ENCODE results near the gene TULP1.

Gene TULP1

DNA sequence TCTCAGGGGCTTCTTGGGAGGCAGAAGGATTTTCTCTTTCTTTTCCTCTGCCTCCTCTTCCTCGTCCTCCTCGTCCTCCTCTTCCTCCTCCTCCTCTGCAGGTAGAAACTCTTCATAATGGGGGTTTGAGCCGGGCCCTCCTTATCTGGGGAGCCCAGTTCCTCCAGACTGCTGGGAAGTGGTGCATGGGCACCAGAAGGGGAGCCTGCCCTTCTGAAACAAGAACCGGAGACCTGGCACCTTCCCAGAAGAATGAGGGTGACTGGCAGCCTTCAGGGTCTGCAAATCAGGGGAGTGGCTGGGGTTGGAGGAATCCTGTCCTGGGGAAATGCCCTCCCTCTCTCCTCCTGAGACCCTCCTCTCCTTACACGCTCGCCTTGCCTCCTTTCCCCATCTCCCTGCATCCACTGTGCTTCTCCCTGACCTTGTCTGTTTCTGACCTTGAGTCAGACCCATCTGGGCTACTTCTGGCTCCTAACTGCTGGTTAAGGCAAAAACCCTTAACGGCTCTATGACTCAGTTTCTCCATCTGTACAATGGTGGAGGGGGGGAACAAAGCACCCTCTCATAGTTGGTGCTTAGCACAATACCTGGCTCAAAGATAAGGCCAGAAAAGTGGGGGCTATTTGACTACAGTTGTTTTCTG, 1.7 kb downstream of the TULP1 start:
- TF ChIP-seq EP300 (IDR thresholded peaks at IDR 0.05; ENCODE audit: borderline replicate concordance), result no peak
- no peak for TF ChIP-seq TEAD4 (IDR thresholded peaks at IDR 0.05)
- no peak for TF ChIP-seq YY1 (IDR thresholded peaks at IDR 0.05; ENCODE audit: low read depth)
- no peak for TF ChIP-seq FOXM1 (IDR thresholded peaks at IDR 0.05; ENCODE audit: borderline replicate concordance, low read depth)
- no peak for TF ChIP-seq CREB1 (IDR thresholded peaks at IDR 0.05; ENCODE audit: low read depth)
- TF ChIP-seq ZBTB7A (IDR thresholded peaks at IDR 0.05; ENCODE audit: low read depth), result no peak
- TF ChIP-seq, protein P1, sequence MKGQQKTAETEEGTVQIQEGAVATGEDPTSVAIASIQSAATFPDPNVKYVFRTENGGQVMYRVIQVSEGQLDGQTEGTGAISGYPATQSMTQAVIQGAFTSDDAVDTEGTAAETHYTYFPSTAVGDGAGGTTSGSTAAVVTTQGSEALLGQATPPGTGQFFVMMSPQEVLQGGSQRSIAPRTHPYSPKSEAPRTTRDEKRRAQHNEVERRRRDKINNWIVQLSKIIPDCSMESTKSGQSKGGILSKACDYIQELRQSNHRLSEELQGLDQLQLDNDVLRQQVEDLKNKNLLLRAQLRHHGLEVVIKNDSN (IDR thresholded peaks at IDR 0.05), result no peak
- no peak for TF ChIP-seq TCF12 (IDR thresholded peaks at IDR 0.05; ENCODE audit: low read depth)
- TF ChIP-seq REST (IDR thresholded peaks at IDR 0.05; ENCODE audit: low read depth), result no peak
- no peak for TF ChIP-seq RAD21 (IDR thresholded peaks at IDR 0.05; ENCODE audit: low read depth)
- no peak for TF ChIP-seq EGR1 (IDR thresholded peaks at IDR 0.05)
- TF ChIP-seq TAF1 (IDR thresholded peaks at IDR 0.05; ENCODE audit: low read depth), result no peak
- TF ChIP-seq CEBPB (IDR thresholded peaks at IDR 0.05), result no peak
- TF ChIP-seq NFIC (IDR thresholded peaks at IDR 0.05), result no peak
- no peak for TF ChIP-seq MAX (IDR thresholded peaks at IDR 0.05)

GRCh38 chr6:35508542-35508941, 4.2 kb downstream of the TULP1 start:
- TF ChIP-seq NFIC (IDR thresholded peaks at IDR 0.05), result no peak
- no peak for TF ChIP-seq FOXM1 (IDR thresholded peaks at IDR 0.05; ENCODE audit: borderline replicate concordance, low read depth)
- TF ChIP-seq TAF1 (IDR thresholded peaks at IDR 0.05; ENCODE audit: low read depth), result no peak
- no peak for TF ChIP-seq REST (IDR thresholded peaks at IDR 0.05; ENCODE audit: low read depth)
- no peak for TF ChIP-seq CEBPB (IDR thresholded peaks at IDR 0.05)

DNA sequence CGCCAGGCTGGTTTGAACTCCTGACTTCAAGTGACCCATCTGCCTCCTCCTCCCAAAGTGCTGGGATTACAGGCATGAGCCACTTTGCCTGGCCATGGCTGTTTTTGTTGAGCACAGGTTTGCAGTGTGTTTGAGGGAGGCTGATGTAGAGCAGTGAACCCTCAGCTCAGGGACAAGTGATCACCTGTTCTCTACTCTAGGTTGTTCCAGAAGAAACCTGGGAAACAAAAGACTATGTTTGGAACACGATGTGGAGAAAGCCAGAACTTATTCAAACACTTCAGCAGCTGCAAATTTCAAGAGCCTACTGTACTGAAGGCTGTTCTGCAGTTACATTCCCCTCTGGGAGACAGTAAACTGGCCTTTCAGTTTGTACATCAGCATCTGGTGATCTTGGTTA, 4.7 kb downstream of the TULP1 start:
- TF ChIP-seq YY1 (IDR thresholded peaks at IDR 0.05; ENCODE audit: low read depth) (no peak), EGR1 (IDR thresholded peaks at IDR 0.05) (no peak), TAF1 (IDR thresholded peaks at IDR 0.05; ENCODE audit: low read depth) (no peak)

- no peak for TF ChIP-seq MAX (IDR thresholded peaks at IDR 0.05)
- no peak for TF ChIP-seq EGR1 (IDR thresholded peaks at IDR 0.05)
- no peak for TF ChIP-seq FOXM1 (IDR thresholded peaks at IDR 0.05; ENCODE audit: borderline replicate concordance, low read depth)
- no peak for TF ChIP-seq CREB1 (IDR thresholded peaks at IDR 0.05; ENCODE audit: low read depth)
- no peak for TF ChIP-seq ZBTB7A (IDR thresholded peaks at IDR 0.05; ENCODE audit: low read depth)
- TF ChIP-seq EP300 (IDR thresholded peaks at IDR 0.05; ENCODE audit: borderline replicate concordance), result no peak
- TF ChIP-seq TAF1 (IDR thresholded peaks at IDR 0.05; ENCODE audit: low read depth), result no peak
- no peak for TF ChIP-seq TCF12 (IDR thresholded peaks at IDR 0.05; ENCODE audit: low read depth)
- no peak for TF ChIP-seq NFIC (IDR thresholded peaks at IDR 0.05)
- no peak for TF ChIP-seq YY1 (IDR thresholded peaks at IDR 0.05; ENCODE audit: low read depth)
- TF ChIP-seq RAD21 (IDR thresholded peaks at IDR 0.05; ENCODE audit: low read depth), result no peak
Observed at GRCh38 chr6:35507221-35507620, 5.5 kb downstream of the TULP1 start.

- no peak for TF ChIP-seq NFIC (IDR thresholded peaks at IDR 0.05)
- TF ChIP-seq CREB1 (IDR thresholded peaks at IDR 0.05; ENCODE audit: low read depth), result no peak
- TF ChIP-seq, protein P1 (IDR thresholded peaks at IDR 0.05), result no peak
- TF ChIP-seq MAX (IDR thresholded peaks at IDR 0.05), result no peak
- no peak for TF ChIP-seq EGR1 (IDR thresholded peaks at IDR 0.05)
- no peak for TF ChIP-seq FOXM1 (IDR thresholded peaks at IDR 0.05; ENCODE audit: borderline replicate concordance, low read depth)
- TF ChIP-seq TAF1 (IDR thresholded peaks at IDR 0.05; ENCODE audit: low read depth), result no peak
- no peak for TF ChIP-seq EP300 (IDR thresholded peaks at IDR 0.05; ENCODE audit: borderline replicate concordance)
- TF ChIP-seq TEAD4 (IDR thresholded peaks at IDR 0.05), result no peak
- TF ChIP-seq REST (IDR thresholded peaks at IDR 0.05; ENCODE audit: low read depth), result no peak
- TF ChIP-seq CEBPB (IDR thresholded peaks at IDR 0.05), result no peak
- no peak for TF ChIP-seq ZBTB7A (IDR thresholded peaks at IDR 0.05; ENCODE audit: low read depth)
Observed at GRCh38 chr6:35506536-35506935, 6.2 kb downstream of the TULP1 start.

All from Ishikawa (cell line).